ENCODE data around the gene CENPH.
"Not testable (repeated sequence)": the region's sequence is repeated elsewhere in the genome, so short reads cannot be mapped to it uniquely, and the experiment has no call there.

CENPH gene

GRCh38 chr5:69252437-69252836 lies 63.1 kb downstream of the CENPH start:
- no peak for DNase-seq (ENCODE audit: low spot score)

- not testable (repeated sequence) for DNase-seq (ENCODE audit: low spot score)
Measured at GRCh38 chr5:69255940-69256339, 66.6 kb downstream of the CENPH start.

- no peak for DNase-seq (ENCODE audit: low spot score)
Measured at GRCh38 chr5:69257577-69257976, 68.2 kb downstream of the CENPH start.
